SKM-1 treated with dmso at 0.1 percent for 144 hours (cell line): ENCODE results near the gene MACF1.

Experiments used
- DNase-seq: peaks from one replicate; lab custom pipeline; 2025; ENCODE audit not compliant: unreplicated experiment; lab: John Stamatoyannopoulos, UW

The MACF1 gene

DNA sequence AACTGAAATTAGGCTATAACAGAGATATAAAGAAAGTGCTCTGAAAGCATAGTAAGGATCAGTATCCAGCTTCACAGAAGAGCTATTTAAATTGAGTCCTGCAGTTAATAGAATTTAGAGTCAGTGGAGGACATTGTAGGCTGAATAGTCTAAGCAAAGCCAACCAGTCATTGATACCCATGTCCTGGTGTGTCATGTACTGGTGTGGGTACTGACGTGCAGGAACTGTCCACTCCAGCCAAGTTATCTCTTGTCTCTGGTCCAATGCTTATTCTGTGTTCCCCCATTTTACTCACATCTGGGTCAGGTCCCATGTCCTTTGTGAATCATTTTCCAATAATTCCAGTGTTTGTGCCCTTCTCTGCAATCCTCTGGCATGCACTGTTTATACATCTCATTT, 90.0 kb downstream of the MACF1 start:
- DNase-seq, result no peak

DNA sequence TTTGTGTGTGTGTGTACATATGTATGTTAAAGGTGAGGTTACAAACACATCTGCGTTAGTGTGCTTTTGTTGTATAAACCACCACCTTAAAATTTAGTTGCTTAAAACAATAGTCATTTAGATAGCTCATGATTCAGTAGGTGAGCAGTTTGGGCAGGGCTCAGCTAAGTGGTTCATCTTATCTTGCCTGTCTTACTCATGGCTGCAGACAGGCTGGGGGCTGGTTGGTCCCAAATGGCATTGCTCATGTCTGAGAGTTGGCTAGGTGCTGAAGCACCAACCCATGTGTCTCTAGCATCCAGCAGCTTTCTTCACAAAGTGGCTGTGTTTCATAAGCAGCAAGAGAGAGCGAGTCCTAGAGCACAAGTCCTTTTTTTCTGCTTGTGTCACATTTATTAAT, 91.4 kb downstream of the MACF1 start:
- DNase-seq, result no peak

- DNase-seq, result no peak
Measured at GRCh38 chr1:39297551-39297950, 93.1 kb downstream of the MACF1 start.

DNA sequence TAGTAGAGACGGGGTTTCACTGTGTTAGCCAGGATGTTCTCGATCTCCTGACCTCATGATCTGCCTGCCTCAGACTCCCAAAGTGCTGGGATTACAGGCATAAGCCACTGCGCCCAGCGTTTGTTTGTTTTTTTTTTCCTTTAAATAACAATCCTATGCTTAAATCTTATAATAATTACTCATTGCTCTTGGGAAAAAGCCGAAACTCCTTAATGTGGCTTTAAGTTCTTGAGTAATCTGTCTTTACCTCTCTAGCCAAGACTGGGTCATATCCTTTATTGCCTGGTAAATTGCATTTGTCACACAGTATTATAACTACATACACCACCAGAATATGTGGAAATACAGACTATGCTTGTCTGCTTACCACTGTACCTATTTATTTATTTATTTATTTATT, 97.1 kb downstream of the MACF1 start:
- DNase-seq, result no peak

GRCh38 chr1:39305555-39305954, 101.1 kb downstream of the MACF1 start:
- no peak for DNase-seq

DNA sequence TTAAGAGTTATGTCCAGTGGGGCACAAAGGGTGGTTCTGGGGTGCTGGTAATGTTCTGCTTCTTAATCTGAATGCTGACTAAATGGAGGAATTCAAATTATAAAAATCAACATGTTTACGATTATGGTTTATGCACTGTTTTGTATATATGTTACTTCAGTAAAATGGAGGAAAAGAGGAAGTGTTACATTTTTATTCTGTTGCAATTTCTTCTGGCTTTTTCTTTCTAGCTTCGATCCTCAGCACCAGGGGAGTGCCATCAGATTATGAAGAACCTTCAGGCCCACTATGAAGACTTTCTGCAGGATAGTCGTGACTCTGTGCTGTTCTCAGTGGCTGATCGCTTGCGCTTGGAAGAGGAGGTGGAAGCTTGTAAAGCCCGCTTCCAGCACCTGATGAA, 105.5 kb downstream of the MACF1 start:
- DNase-seq, result no peak

GRCh38 chr1:39310691-39311090, 106.2 kb downstream of the MACF1 start:
- no peak for DNase-seq

- DNase-seq, result no peak
Measured at GRCh38 chr1:39317111-39317510, 112.6 kb downstream of the MACF1 start.

DNA sequence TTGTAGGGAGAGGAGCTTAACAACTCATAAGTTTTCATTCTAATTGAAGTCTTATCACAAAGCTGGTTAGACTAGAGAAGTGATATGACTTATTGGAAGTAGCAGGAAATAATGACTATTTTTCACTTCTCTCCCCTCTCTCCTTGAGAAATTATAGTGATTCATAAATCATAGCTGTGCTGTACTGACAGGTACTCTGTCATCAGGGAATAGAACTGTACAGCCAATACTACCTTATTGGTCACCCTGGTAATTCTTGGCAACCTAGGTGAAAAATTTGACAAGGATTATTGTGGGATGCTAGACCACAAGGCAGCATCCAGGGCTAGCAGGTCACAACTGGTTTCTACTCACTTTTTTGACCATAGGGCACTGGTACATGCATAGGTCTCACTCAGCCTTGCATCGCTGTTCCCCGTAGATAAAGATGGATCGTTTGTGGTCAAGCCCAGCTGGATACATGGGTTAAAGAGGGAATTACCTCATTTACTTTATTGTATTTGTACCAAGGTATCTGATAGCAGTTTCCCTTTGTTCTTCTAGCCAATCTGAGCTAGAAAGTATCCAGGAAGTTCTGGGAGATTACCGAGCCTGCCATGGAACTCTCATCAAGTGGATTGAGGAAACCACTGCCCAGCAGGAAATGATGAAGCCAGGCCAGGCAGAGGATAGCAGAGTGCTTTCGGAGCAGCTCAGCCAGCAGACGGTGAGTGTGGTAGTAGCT, 113.6 kb downstream of the MACF1 start:
- DNase-seq, result no peak

DNA sequence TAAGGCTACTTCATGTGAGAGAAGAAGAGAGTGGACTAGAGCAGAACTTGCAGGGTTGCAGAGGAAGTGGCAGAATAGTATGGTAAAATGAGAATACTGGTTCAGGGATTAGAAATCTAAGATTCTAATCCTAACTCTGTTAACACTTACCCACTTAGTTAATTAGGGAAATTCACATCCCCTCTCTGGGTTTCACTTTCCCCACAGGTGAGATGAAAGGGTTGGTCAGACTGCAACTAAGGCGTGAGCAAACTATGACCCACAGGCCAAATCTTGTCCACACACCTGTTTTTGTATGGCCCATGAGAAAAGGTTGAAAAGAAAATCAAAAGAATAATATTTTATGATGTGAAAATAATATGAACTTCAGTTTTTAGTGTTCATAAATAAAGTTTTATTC, 117.5 kb downstream of the MACF1 start:
- no peak for DNase-seq

DNA sequence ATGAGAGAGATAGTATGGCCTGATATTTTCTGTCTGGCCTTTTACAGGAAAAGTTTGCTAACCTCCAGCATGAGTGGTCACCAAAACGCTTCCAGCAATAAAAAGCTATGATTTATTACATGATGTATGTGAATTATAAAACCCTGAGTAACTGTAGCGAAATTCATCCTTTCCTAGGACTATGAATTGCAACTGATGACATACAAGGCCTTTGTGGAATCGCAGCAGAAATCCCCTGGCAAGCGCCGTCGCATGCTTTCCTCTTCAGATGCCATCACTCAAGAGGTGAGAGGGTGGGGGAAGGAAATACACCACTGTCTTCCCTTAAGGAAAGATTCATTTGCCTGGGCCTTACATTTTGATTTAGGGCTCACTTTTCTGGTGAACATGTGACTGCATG, 117.9 kb downstream of the MACF1 start:
- no peak for DNase-seq

- no peak for DNase-seq
Measured at GRCh38 chr1:39324888-39325287, 120.4 kb downstream of the MACF1 start.

GRCh38 chr1:39326836-39327235, 122.3 kb downstream of the MACF1 start:
- no peak for DNase-seq

DNA sequence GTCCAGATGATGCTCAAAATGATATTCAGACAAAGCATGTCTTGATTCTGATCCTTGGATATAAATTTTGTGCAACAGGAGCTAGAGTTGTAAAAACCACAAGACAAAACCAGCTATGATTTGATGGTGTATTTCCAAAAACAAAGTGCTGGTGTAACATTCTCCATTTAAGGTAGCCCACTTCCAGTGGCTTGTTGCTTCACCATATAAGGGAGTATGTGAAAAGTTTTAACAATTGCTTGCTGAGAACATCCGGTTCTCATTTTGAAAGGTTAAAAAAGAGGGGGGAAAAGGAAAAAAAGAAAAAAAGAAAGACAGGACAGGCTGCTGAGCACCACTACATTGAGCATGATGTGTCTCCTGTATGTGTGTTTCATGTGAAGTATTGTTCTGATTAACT, 123.6 kb downstream of the MACF1 start:
- DNase-seq, result no peak

- no peak for DNase-seq
Measured at GRCh38 chr1:39328586-39329121, 124.2 kb downstream of the MACF1 start.

DNA sequence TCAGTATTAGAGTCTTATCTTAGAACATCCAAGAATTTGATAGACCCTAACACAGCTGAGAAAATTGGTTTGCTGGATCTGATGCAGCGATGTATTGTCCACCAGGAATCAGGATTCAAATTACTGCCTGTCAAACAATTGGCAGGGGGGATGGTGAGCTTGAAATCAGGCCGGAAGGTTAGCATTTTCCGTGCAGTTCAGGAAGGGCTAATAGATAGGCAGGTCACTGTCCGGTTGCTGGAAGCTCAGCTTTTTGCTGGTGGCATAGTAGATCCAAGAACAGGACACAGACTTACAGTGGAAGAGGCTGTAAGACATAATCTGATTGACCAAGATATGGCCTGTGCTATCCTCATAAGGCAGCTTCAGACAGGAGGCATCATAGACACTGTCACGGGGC, 127.2 kb downstream of the MACF1 start:
- no peak for DNase-seq

- no peak for DNase-seq
Measured at GRCh38 chr1:39332291-39332690, 127.8 kb downstream of the MACF1 start.

DNA sequence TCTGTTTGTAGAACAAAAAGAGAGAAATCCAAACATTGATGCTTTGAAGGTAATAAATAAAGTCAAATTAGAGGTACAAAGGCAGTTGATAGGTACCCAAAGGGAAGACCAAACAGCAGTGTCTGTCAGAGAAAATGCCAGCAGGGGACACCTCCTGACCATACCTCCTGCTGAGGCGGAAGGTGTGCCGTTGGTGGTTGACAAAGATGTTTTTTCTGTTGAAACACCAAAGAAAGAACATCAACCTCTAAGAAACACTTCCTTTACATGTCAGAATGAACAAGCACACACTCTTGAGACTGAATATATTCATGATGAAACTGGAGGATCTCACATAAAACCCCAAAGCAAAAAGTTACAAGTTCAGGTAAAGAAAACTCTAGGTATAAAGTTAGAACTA, 128.3 kb downstream of the MACF1 start:
- DNase-seq, result no peak

- no peak for DNase-seq
Measured at GRCh38 chr1:39333296-39333695, 128.8 kb downstream of the MACF1 start.

DNA sequence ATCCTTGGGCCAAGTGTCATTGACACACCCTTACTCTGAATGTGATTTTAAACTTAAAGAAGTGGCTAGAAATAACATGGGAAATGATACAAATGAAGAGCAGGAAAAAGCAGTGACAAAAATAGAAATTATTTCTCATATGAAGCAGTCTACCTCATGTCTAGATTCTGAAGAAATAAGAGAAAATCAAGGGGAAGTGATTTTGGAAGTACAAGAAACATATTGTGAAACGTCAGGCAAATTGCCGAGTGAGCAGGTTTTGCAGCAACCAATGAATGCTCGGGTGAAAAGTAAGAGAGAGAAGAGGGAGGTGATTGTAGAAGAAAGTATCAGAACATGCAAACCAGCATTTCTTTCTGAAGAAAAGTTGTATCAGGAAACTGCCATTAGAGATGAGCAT, 130.7 kb downstream of the MACF1 start:
- DNase-seq, result no peak

DNA sequence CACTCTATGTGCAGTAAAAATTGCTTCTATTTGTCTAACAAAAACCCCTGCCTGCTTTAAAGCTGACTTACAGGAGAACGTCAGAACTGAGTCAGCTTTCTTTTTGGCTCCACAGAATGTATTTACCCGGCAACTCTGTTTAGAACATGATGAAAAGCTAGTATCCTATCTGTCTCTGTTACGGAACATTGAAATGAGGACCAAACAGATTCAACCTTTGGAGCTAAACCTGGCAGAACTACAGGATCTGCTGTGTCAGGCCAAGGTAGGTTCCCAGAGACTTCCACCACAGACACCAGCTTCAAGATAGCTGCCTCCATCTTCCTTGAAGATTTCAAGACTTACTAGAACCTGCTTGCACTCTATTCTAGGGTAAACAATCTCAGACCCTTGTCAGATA, 132.6 kb downstream of the MACF1 start:
- no peak for DNase-seq

- DNase-seq, result no peak
Measured at GRCh38 chr1:39342776-39343175, 138.3 kb downstream of the MACF1 start.
